Activated CD8-positive, alpha-beta T cell treated with anti-CD3 and anti-CD28 coated beads, Interleukin-2, amount 10 ng/mL, durations not matched to agents 7 days and 5 days (primary cell): ENCODE results near the gene ATP13A3. TPM values are rescaled to one million over a fixed set of nuclear protein-coding genes. Genes with fewer than 3 reads are reported as not detected.
A peak's percentile ranks its signal among the peaks of the same experiment; 100 is the strongest.
"Not testable (repeated sequence)": the region's sequence is repeated elsewhere in the genome, so short reads cannot be mapped to it uniquely, and the experiment has no call there.

Experiments
- ATAC-seq: fragments of 150-1000 bp; cut with Tn5 transposase; one replicate; pipeline ENCODE4 v1.10.0; 2021; ENCODE audit warnings: moderate library complexity
- CTCF ChIA-PET: fragments of 350-600 bp; sonication (Branson Sonifier 250); formaldehyde crosslinking; loops from one replicate; lab custom pipeline; 2021; ENCODE audit warnings: antibody characterized with exemption; lab: Charles Lee
- POLR2A ChIA-PET: fragments of 350-600 bp; sonication (Branson Sonifier 250); formaldehyde crosslinking; loops from one replicate; lab custom pipeline; 2021; ENCODE audit warnings: antibody characterized with exemption; lab: Charles Lee
- DNase-seq: peaks from one replicate; pipeline ENCODE4 v3.0.0-alpha.2; 2020
- H3K27ac Mint-ChIP-seq: one replicate; pipeline ENCODE4 v1.8.0; 2021; ENCODE audit warnings: mild to moderate bottlenecking, mixed read lengths
- H3K27me3 Mint-ChIP-seq: one replicate; pipeline ENCODE4 v1.8.0; 2021; ENCODE audit warnings: low read depth, mixed read lengths
- H3K36me3 Mint-ChIP-seq: one replicate; pipeline ENCODE4 v1.8.0; 2021; ENCODE audit warnings: low read depth, mixed read lengths
- H3K4me1 Mint-ChIP-seq: one replicate; pipeline ENCODE4 v1.8.0; 2021; ENCODE audit warnings: low read depth, mixed read lengths
- H3K4me3 Mint-ChIP-seq: one replicate; pipeline ENCODE4 v1.8.0; 2021; ENCODE audit warnings: mild to moderate bottlenecking, mixed read lengths
- H3K9me3 Mint-ChIP-seq: one replicate; pipeline ENCODE4 v1.8.0; 2022; ENCODE audit warnings: mixed read lengths; ENCODE audit not compliant: insufficient read depth
- total RNA-seq, 2 experiments: library from RNA; stranded (reverse); gene quantifications; one replicate each; pipeline ENCODE4 v1.2.3, GENCODE V29; 2021

The ATP13A3 gene
- total RNA-seq, 2 experiments from 2014 or later = 63.9 to 66.8 TPM

GRCh38 chr3:194485468-194485880, 1.3 kb downstream of the ATP13A3 start:
- DNase-seq (no peak), ATAC-seq (no peak)
- Mint-ChIP-seq H3K4me1 (peaks cover 47% of the 10 kb centered on the region), H3K27ac (peak overlapping the region; percentile 93), H3K27me3 (no peaks in the 10 kb centered on the region), H3K9me3 (no peaks in the 10 kb centered on the region), H3K36me3 (peaks cover 29% of the 10 kb centered on the region), H3K4me3 (peak overlapping the region; percentile 89)
- ChIA-PET CTCF (interaction anchor here (0.9 to 3.7 kb wide), 11 partner anchors 9 to 197 kb away, joined by 3 to 39 read pairs (median 5); no protein-coding TSS in a partner anchor), POLR2A (interaction anchor here (0.7 to 1.4 kb wide), 5 partner anchors 8 to 98 kb away, joined by 3 to 4 read pairs (median 4); no protein-coding TSS in a partner anchor)

- H3K4me1 Mint-ChIP-seq = peaks cover 51% of the 10 kb centered on the region
- ChIA-PET CTCF (interaction anchor here (1.0 to 3.7 kb wide), 9 partner anchors 14 to 198 kb away, joined by 3 to 39 read pairs (median 4); no protein-coding TSS in a partner anchor), POLR2A (interaction anchor here (1.4 kb wide), 1 partner anchor 7 kb away, joined by 4 read pairs; no protein-coding TSS in a partner anchor)
- peaks cover 36% of the 10 kb centered on the region for H3K36me3 Mint-ChIP-seq
- DNase-seq (no peak), ATAC-seq (no peak)
- H3K27ac Mint-ChIP-seq = no peak overlapping the region
- peak overlapping the region; percentile 89 for H3K4me3 Mint-ChIP-seq
- H3K27me3 Mint-ChIP-seq = no peaks in the 10 kb centered on the region
- H3K9me3 Mint-ChIP-seq = no peaks in the 10 kb centered on the region
These were observed 2.2 kb downstream of the ATP13A3 start for GRCh38 chr3:194484614-194485013.

DNA sequence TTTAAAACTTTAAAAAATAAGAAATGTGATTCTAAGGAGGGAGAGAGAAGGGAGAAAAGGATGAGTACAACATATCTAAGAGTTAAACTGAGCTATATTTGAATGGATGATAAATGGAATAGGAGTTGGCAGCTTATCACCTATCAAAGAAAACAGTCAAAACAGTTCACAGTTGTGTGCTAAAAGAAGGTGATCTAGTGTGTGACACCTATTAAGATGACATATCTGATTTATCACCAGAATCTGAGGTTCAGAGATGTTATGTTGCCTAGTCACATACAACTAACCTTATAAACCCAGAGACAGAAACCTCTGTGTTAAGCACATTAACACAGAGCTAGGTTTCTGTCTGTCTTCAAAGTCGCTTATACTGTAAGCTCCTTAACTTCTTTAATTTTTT, 3.0 kb downstream of the ATP13A3 start:
- DNase-seq = no peak
- Mint-ChIP-seq H3K9me3 (no peaks in the 10 kb centered on the region), H3K4me3 (no peak overlapping the region), H3K36me3 (peaks cover 36% of the 10 kb centered on the region), H3K27ac (no peak overlapping the region), H3K27me3 (no peaks in the 10 kb centered on the region), H3K4me1 (peaks cover 49% of the 10 kb centered on the region)
- ChIA-PET POLR2A (interaction anchor here (0.6 kb wide), 1 partner anchor 660 kb away, joined by 3 read pairs; no protein-coding TSS in a partner anchor), CTCF (interaction anchor here (0.7 to 3.7 kb wide), 7 partner anchors 13 to 188 kb away, joined by 3 to 39 read pairs (median 3); partner anchors contain the start of gene LSG1)
- no peak for ATAC-seq

DNA sequence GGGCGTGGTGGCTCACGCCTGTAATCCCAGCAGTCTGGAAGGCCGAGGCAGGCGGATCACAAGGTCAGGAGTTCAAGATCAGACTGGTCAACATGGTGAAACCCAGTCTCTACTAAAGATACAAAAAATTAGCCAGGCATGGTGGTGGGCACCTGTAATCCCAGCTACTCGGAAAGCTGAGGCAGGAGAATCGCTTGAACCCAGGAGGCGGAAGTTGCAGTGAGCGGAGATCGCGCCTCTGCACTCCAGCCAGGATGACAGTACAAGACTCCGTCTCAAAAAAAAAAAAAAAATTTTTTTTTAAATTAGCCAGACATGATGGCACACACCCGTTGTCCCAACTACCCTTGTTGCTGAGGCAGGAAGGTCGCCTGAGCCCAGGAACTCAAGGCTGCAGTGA, 4.0 kb downstream of the ATP13A3 start:
- DNase-seq, H3K4me3 Mint-ChIP-seq, ATAC-seq, H3K27me3 Mint-ChIP-seq, H3K9me3 Mint-ChIP-seq, H3K27ac Mint-ChIP-seq, POLR2A ChIA-PET: not testable (repeated sequence)
- CTCF ChIA-PET = interaction anchor here (1.1 to 3.7 kb wide), 3 partner anchors 12 to 189 kb away, joined by 3 to 39 read pairs (median 4); partner anchors contain the start of gene LSG1
- Mint-ChIP-seq H3K4me1 (peaks cover 39% of the 10 kb centered on the region), H3K36me3 (peaks cover 33% of the 10 kb centered on the region)

DNA sequence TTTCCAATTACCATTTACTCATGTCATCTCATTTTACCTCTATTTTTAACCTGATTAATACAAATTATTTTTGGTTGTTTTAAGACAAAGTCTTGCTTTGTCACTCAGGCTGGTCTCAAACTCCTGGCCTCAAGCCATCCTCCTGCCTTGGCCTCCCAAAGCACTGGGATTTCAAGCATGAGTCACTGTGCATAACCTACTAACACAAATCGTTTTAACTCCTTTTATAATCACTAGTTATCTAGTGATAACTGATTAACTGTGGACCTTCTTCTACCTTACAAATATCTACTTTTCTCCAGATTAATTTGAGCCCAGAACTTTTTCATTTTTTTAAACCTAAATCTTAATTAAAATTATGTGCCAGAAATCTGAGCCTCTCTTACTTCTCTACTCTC, 4.6 kb downstream of the ATP13A3 start:
- POLR2A ChIA-PET = no interaction called here
- no peaks in the 10 kb centered on the region for H3K9me3 Mint-ChIP-seq
- CTCF ChIA-PET = no interaction called here
- ATAC-seq (no peak), DNase-seq (no peak)
- H3K27ac Mint-ChIP-seq = no peak overlapping the region
- H3K4me1 Mint-ChIP-seq = peaks cover 33% of the 10 kb centered on the region
- H3K36me3 Mint-ChIP-seq = peaks cover 33% of the 10 kb centered on the region
- no peaks in the 10 kb centered on the region for H3K27me3 Mint-ChIP-seq
- H3K4me3 Mint-ChIP-seq = no peak overlapping the region

DNA sequence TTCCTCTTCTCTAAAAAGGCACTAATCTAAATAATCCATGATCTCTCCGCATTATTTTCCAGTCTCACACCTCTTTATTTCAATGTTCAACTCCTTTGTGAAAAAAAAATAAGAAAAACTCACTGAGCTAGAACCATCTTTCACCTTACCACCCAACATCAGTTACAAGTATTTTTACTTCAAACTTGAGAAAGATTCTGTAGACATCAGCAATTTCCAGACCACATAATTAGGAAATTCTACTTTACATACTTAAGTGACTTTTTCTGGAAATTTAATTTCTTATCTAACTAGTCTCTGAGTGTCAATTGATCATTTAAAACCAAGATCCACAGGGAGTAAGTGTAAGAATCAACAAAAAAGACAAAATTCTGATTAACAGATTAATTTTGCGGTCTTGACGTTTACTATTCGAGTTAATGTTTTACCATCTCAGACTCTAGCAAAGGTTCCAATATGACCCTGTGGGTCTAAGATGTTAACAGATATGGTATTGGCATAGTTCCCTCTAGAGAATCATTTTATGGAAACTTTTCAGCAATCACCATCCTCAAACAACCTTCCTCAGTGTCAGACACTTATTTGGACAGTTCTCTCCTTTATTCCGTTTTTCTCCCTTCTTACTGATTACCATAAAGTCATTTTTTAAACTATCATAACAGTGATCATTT, 5.1 kb downstream of the ATP13A3 start:
- no peaks in the 10 kb centered on the region for H3K9me3 Mint-ChIP-seq
- ATAC-seq (no peak), DNase-seq (no peak)
- peaks cover 30% of the 10 kb centered on the region for H3K4me1 Mint-ChIP-seq
- no peak overlapping the region for H3K4me3 Mint-ChIP-seq
- ChIA-PET CTCF (interaction anchor here (1.1 kb wide), 1 partner anchor 10 kb away, joined by 7 read pairs; no protein-coding TSS in a partner anchor), POLR2A (no interaction called here)
- no peaks in the 10 kb centered on the region for H3K27me3 Mint-ChIP-seq
- H3K36me3 Mint-ChIP-seq = peaks cover 33% of the 10 kb centered on the region
- H3K27ac Mint-ChIP-seq = no peak overlapping the region

DNA sequence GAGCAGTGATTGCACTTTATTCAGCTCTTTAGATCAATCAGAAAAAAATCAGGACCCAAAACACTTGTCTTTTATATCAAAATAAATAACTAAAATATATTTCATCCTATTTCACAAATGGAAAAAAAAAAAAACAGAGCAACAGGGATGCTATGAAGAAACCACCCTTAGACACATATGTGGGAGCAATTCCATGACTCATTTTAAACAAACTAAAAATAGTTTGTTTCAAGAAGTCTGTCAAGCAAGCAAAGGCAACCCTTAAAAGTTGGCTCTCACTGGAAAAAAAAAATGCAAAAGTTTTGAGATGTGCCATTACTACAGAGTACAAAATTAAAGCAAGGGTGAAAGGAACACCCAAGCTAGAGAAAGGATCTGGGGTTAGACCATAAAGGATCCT, 5.7 kb downstream of the ATP13A3 start:
- Mint-ChIP-seq H3K27me3 (no peaks in the 10 kb centered on the region), H3K36me3 (peaks cover 33% of the 10 kb centered on the region), H3K9me3 (no peaks in the 10 kb centered on the region), H3K27ac (no peak overlapping the region), H3K4me3 (no peak overlapping the region), H3K4me1 (peaks cover 30% of the 10 kb centered on the region)
- ChIA-PET POLR2A (no interaction called here), CTCF (interaction anchor here (1.1 kb wide), 1 partner anchor 9 kb away, joined by 7 read pairs; no protein-coding TSS in a partner anchor)
- DNase-seq (no peak), ATAC-seq (no peak)

- H3K27me3 Mint-ChIP-seq = no peaks in the 10 kb centered on the region
- H3K9me3 Mint-ChIP-seq = no peaks in the 10 kb centered on the region
- H3K4me3 Mint-ChIP-seq = no peak overlapping the region
- H3K27ac Mint-ChIP-seq = no peak overlapping the region
- DNase-seq = no peak
- ChIA-PET CTCF (interaction anchor here (0.7 to 1.1 kb wide), 3 partner anchors 9 to 60 kb away, joined by 3 to 4 read pairs (median 3); no protein-coding TSS in a partner anchor), POLR2A (interaction anchor here (1.5 kb wide), 1 partner anchor 9 kb away, joined by 4 read pairs; no protein-coding TSS in a partner anchor)
- peaks cover 23% of the 10 kb centered on the region for H3K4me1 Mint-ChIP-seq
- ATAC-seq = no peak
- H3K36me3 Mint-ChIP-seq = peaks cover 15% of the 10 kb centered on the region
These were observed 10.0 kb downstream of the ATP13A3 start for GRCh38 chr3:194476784-194477183.

DNA sequence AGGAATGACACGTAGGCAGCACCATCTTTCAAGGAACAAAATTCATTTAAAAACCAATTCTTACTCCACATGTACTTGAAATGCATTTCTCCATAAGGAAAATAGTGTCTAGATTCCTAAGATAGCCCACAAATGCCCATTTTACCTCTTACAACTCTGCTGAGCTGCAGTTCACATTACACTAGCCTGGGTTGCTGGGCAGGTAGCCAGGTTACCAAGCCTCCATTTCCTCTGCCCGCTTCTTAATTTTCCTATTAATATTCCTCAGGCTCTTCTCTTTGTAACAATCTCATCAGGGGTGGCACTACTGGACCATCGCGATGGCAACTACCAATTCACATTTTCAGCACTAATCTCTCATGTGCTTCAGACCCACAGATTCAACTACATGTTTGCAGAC, 10.8 kb downstream of the ATP13A3 start:
- CTCF ChIA-PET = interaction anchor here (1.1 kb wide), 1 partner anchor 10 kb away, joined by 4 read pairs; no protein-coding TSS in a partner anchor
- Mint-ChIP-seq H3K4me1 (peaks cover 18% of the 10 kb centered on the region), H3K27ac (no peak overlapping the region), H3K9me3 (no peaks in the 10 kb centered on the region), H3K27me3 (no peaks in the 10 kb centered on the region), H3K36me3 (peaks cover 11% of the 10 kb centered on the region), H3K4me3 (no peak overlapping the region)
- DNase-seq = no peak
- ATAC-seq = no peak
- POLR2A ChIA-PET = no interaction called here

GRCh38 chr3:194475138-194475932, 11.5 kb downstream of the ATP13A3 start:
- peaks cover 16% of the 10 kb centered on the region for H3K4me1 Mint-ChIP-seq
- no peak for ATAC-seq
- no peaks in the 10 kb centered on the region for H3K9me3 Mint-ChIP-seq
- H3K36me3 Mint-ChIP-seq = peaks cover 9% of the 10 kb centered on the region
- H3K27me3 Mint-ChIP-seq = no peaks in the 10 kb centered on the region
- POLR2A ChIA-PET = no interaction called here
- no peak overlapping the region for H3K4me3 Mint-ChIP-seq
- CTCF ChIA-PET = interaction anchor here (1.9 to 6.3 kb wide), 3 partner anchors 11 to 119 kb away, joined by 6 to 62 read pairs (median 9); no protein-coding TSS in a partner anchor
- no peak overlapping the region for H3K27ac Mint-ChIP-seq
- DNase-seq = no peak

- DNase-seq (no peak), ATAC-seq (no peak)
- no peak overlapping the region for H3K4me3 Mint-ChIP-seq
- H3K27ac Mint-ChIP-seq = no peak overlapping the region
- peaks cover 4% of the 10 kb centered on the region for H3K36me3 Mint-ChIP-seq
- POLR2A ChIA-PET = interaction anchor here (0.7 kb wide), 1 partner anchor 11 kb away, joined by 4 read pairs; no protein-coding TSS in a partner anchor
- H3K9me3 Mint-ChIP-seq = no peaks in the 10 kb centered on the region
- peaks cover 13% of the 10 kb centered on the region for H3K4me1 Mint-ChIP-seq
- CTCF ChIA-PET = interaction anchor here (1.3 to 6.3 kb wide), 4 partner anchors 11 to 120 kb away, joined by 3 to 62 read pairs (median 8); no protein-coding TSS in a partner anchor
- no peaks in the 10 kb centered on the region for H3K27me3 Mint-ChIP-seq
These were observed 12.1 kb downstream of the ATP13A3 start for GRCh38 chr3:194474675-194475074.
